OCI-LY3 (cell line): ENCODE measurements around the gene FUT2.
A peak's percentile ranks its signal among the peaks of the same experiment; 100 is the strongest.

ENCODE experiments used
- EZH2phosphoT487 ChIP-seq: fragments of 200-600 bp; shearing (Covaris generic); IDR thresholded peaks from 2 replicates; pipeline ENCODE4 v1.6.1; 2018; ENCODE audit warnings: antibody characterized with exemption, mixed run types, low read depth
- TF ChIP-seq, protein P1 (sequence below): fragments of 200-600, 300-600 bp; sonication (generic); IDR thresholded peaks from 2 replicates; pipeline ENCODE4 v1.5.1; 2014; ENCODE audit warnings: antibody characterized with exemption, low read length, low read depth

DNA sequence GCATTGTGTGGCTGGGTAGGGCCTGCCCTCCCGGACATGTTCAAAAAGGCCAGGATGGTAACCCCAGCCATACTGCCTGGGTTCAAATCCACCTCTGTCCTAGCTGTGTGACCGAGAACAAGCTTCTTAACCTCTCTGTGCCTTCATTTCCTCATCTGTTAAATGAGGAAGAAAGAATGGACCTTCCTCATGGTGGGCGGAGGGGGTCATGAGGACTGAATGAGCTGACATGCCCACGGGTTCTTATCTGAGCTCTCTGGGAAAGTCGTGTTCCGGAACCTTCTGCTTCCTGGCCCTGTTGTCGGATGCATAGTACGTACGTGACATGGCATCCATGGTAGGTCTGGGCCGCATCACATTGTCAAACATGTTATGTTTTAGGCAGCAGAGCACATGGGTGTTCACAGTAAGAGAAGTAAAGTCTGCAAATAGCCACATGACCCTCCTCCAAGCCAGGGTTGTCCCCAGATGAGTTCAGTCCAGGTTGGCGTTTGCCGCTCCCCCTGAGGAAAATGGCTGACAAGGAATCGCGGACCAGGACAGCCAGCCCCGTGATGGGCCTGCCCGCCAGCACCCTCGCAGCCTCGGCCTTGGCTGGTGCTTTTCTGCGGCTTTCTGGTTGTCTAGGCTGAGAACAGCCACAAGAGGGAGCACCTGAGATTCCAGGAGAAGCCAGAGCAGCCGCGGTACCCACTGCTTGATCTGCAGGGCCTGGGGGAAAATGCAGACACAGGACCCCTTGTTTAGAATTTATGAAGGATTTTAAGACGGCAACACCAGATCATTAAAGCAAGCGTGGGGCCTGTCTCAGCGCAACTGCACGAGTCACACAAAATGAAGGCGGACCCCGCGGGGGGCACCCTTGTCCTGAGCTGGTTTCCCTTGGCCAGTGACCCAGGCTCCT, 20.6 kb upstream of the FUT2 start:
- TF ChIP-seq, protein P1, sequence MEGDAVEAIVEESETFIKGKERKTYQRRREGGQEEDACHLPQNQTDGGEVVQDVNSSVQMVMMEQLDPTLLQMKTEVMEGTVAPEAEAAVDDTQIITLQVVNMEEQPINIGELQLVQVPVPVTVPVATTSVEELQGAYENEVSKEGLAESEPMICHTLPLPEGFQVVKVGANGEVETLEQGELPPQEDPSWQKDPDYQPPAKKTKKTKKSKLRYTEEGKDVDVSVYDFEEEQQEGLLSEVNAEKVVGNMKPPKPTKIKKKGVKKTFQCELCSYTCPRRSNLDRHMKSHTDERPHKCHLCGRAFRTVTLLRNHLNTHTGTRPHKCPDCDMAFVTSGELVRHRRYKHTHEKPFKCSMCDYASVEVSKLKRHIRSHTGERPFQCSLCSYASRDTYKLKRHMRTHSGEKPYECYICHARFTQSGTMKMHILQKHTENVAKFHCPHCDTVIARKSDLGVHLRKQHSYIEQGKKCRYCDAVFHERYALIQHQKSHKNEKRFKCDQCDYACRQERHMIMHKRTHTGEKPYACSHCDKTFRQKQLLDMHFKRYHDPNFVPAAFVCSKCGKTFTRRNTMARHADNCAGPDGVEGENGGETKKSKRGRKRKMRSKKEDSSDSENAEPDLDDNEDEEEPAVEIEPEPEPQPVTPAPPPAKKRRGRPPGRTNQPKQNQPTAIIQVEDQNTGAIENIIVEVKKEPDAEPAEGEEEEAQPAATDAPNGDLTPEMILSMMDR, result peak; percentile 92
- no peak for TF ChIP-seq EZH2phosphoT487
